ENCODE measurements around the gene ANAPC13. TPM values are rescaled to one million over a fixed set of nuclear protein-coding genes. Genes with fewer than 3 reads are reported as not detected.

ANAPC13 gene
- total and polyA plus RNA-seq, 2 of the 4 experiments (the other 2 are of a cell fraction): 43.4 to 62.9 TPM

DNA sequence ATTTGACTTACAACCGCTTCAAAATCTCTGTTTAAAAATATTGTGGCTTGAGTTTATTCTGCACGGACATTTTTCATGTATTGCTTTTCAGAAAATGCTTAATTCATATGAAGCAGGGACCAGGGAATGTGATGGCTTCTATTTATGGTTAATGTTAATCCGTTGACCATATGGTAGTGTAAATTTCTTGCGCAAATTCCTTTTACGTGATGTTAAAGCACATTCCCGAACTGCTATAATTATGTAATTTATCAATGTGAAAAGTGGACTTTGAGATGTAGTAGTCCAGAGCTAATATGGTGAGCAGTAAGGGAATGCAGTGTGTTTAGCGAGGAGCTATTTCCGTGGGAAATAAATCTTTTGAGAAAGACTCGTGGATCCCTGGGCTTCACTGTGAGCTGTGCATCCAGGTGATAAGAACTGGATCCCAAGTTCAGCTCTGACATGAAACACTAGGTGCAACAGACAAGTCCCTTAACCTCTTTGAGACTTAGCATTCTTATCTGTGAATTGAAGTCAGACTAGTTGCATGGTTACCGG lies 27.3 kb downstream of the ANAPC13 start:
- Histone ChIP-seq H3K4me2 (ENCODE audit: low read depth, low read length) (no peak overlapping the region), H3K4me1 (ENCODE audit: control insufficient read depth, insufficient read depth, low read length) (peaks cover 22% of the 10 kb centered on the region), H3K9me1 (ENCODE audit: insufficient read depth, low read length) (peaks cover 14% of the 10 kb centered on the region), H2AFZ (replicated peaks; ENCODE audit: low read length, poor library complexity) (peak overlapping the region; percentile 74), H3K14ac (replicated peaks; ENCODE audit: low read depth, low read length) (peak overlapping the region; percentile 78; the same call in 1 of the 2 replicates), H3K27ac (ENCODE audit: insufficient read depth, low read length) (peak overlapping the region; percentile 28; the same call in 1 of the 2 replicates), H2AK5ac (ENCODE audit: low read depth, low read length) (peak overlapping the region; percentile 69), H3K4me3 (ENCODE audit: insufficient read depth, low read depth, low read length) (no peak overlapping the region), H2BK120ac (ENCODE audit: low read depth, low read length) (peak overlapping the region; percentile 68), H3K9ac (ENCODE audit: low read depth, low read length) (no peak overlapping the region), H3K9me3 (ENCODE audit: control insufficient read depth, insufficient read depth, low read length) (no peaks in the 10 kb centered on the region), H2AK9ac (replicated peaks; ENCODE audit: low read depth, low read length, poor library complexity) (no peak overlapping the region), H4K91ac (ENCODE audit: insufficient read depth, low read depth, low read length) (peak overlapping the region; percentile 78), H3K79me1 (ENCODE audit: low read depth in 1 of 2, low read length in 2 of 2) (peaks cover 2 to 11% of the 10 kb centered on the region in 2 experiments; a peak in 3 of 4 replicates), H3K36me3 (ENCODE audit: control insufficient read depth, insufficient read depth, low read length) (no peaks in the 10 kb centered on the region), H4K20me1 (ENCODE audit: insufficient read depth, low read length) (no peaks in the 10 kb centered on the region), H3K4ac (ENCODE audit: low read depth, low read length) (peak overlapping the region; percentile 78; the same call in 1 of the 2 replicates), H2BK15ac (ENCODE audit: low read depth, low read length) (peak overlapping the region; percentile 92; the same call in 2 of the 3 replicates), H3K27me3 (ENCODE audit: control insufficient read depth, insufficient read depth, low read length) (no peaks in the 10 kb centered on the region), H3K56ac (ENCODE audit: extremely low read depth, insufficient read depth, low read length) (no peak overlapping the region), H2BK5ac (ENCODE audit: low read depth, low read length, poor library complexity, severe bottlenecking) (peak overlapping the region; percentile 33), H4K5ac (ENCODE audit: low read depth, low read length) (peak overlapping the region; percentile 86), H2BK20ac (ENCODE audit: low read depth, low read length) (peak overlapping the region; percentile 76; the same call in 1 of the 2 replicates), H4K8ac (ENCODE audit: low read depth in 2 of 2, low read length in 2 of 2) (peak overlapping the region in 1 of 2 experiments; percentile 65; a peak in 2 of 4 replicates), H3K18ac (ENCODE audit: low read depth, low read length) (peak overlapping the region; percentile 68; the same call in 1 of the 2 replicates), H3K23ac (ENCODE audit: low read depth, low read length) (peak overlapping the region; percentile 56; the same call in 1 of the 2 replicates)
- in situ Hi-C loops (cut with MboI; ENCODE audit: low sequenced_read_pairs): no loop called here
- 71% methylated on average over 3 of the region's 10 CpGs; no CpG with 5 or more reads in 1 of the 2 experiments for WGBS, 2 experiments (ENCODE audit: extremely low coverage in 2 of 2, insufficient read length in 1 of 2)
- CTCF ChIA-PET: interaction anchor here (0.6 to 1.2 kb wide), 2 partner anchors 10 to 97 kb away, joined by 3 read pairs; no protein-coding TSS in a partner anchor
- TF ChIP-seq SMC3 (IDR thresholded peaks at IDR 0.05; ENCODE audit: low read depth, low read length): no peak
- ATAC-seq (ENCODE audit: low read depth): no peak
- peak; percentile 47 for DNase-seq
- no TSS peak for BruUV-seq (replicated peaks)
- intact Hi-C loops (cut with micrococcal nuclease): no loop called here
- POLR2A ChIA-PET (ENCODE audit: unreplicated experiment): no interaction called here
- dilution Hi-C loops (cut with HindIII; ENCODE audit: low sequenced_read_pairs, unreplicated experiment): no loop called here

Measured in IMR-90 (cell line).